Muscle of back (tissue), 11 donors: Measurements from ENCODE around the gene SMARCD3. TPM values are rescaled to one million over a fixed set of nuclear protein-coding genes. Genes with fewer than 3 reads are reported as not detected.

ENCODE experiments used
- DNase-seq, 3 donors: peaks; one replicate each; pipeline versions ENCODE4 v3.0.0 to v3.0.0-alpha.2; 2013
- polyA plus RNA-seq, 10 donors: library from polyadenylated mRNA; unstranded; fragments of 120-200 nt; gene quantifications; one replicate each; pipeline ENCODE4 v1.2.1, GENCODE V29; 2013; ENCODE audit not compliant: insufficient read length in 10 of 10

Gene SMARCD3
- polyA plus RNA-seq, 10 donors = 96.8 to 165 (median 135) TPM

DNA sequence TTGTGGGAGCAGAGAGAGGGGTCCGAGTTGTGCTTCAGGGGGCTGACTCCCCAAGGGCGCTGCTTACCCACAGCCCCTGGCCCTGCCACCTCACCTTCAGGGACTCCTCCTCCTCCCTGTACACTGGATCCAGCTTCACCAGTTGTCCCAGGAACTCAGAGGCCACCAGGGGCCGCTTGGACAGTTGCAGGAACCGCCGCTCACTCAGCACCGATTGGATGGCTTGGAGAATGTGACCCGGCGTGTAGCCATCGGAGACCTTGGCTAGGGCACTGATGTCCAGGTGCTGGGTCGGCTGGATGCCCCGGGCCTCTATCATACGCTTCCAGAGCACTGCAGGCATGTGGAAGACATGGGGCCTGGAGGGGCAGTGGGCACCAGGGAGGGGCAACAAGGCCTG lies 57.0 kb downstream of the SMARCD3 start:
- no peak for DNase-seq

DNA sequence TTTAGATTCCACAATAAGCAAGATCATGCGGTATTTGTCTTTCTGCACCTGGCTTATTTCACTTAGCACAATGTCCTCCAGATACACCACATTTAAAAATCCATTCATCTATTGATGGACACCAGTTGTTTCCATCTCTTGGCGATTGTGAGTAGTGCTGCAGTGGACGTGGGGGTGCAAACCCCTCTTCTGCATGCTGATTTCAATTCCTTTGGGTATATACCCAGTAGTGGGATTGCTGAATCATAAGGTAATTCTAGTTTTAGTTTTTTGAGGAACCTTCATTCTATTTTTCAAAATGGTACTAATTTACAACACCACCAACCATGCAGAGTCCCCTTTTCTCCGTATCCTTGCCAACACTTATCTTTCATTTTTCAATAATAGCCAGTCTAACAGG lies 59.5 kb downstream of the SMARCD3 start:
- DNase-seq = no peak

Other genes with a start within 250 kb of the SMARCD3 start
- gene ATG9B, start 224.2 kb downstream of the SMARCD3 start, polyA plus RNA-seq = 1 to 10 TPM in 6 of 10 donors, under 1 TPM in 4; 0.45 to 2.0 (median 1.1) TPM
- gene ABCB8, start 220.2 kb downstream of the SMARCD3 start, polyA plus RNA-seq = 10 to 100 TPM; 12.9 to 34.9 (median 17.6) TPM
- 1 to 10 TPM; 2.1 to 6.4 (median 4.3) TPM for gene ASIC3, start 200.2 kb downstream of the SMARCD3 start, polyA plus RNA-seq
- 10 to 100 TPM in 4 of 10 donors, 1 to 10 TPM in 6; 5.4 to 11.2 (median 9.4) TPM for gene CDK5, start 190.8 kb downstream of the SMARCD3 start, polyA plus RNA-seq
- gene SLC4A2, start 189.1 kb downstream of the SMARCD3 start, polyA plus RNA-seq = 10 to 100 TPM; 43.2 to 57.6 (median 53.7) TPM
- gene FASTK, start 167.9 kb downstream of the SMARCD3 start, polyA plus RNA-seq = 10 to 100 TPM; 45.2 to 83.3 (median 64.0) TPM
- 10 to 100 TPM; 25.3 to 43.1 (median 29.8) TPM for gene TMUB1, start 165.2 kb downstream of the SMARCD3 start, polyA plus RNA-seq
- gene AGAP3, start 162.2 kb downstream of the SMARCD3 start, polyA plus RNA-seq = 10 to 100 TPM; 53.5 to 84.1 (median 67.8) TPM
- gene GBX1, start 81.0 kb downstream of the SMARCD3 start, polyA plus RNA-seq = 1 to 10 TPM in 6 of 10 donors, under 1 TPM in 4; 0.66 to 3.3 (median 1.3) TPM
- 1 to 10 TPM; 1.0 to 4.5 (median 3.0) TPM for gene ASB10, start 61.4 kb downstream of the SMARCD3 start, polyA plus RNA-seq
- not detected for gene H2BK1, start 38.2 kb downstream of the SMARCD3 start, polyA plus RNA-seq
- 10 to 100 TPM; 13.2 to 23.8 (median 18.1) TPM for gene ABCF2, start 21.5 kb downstream of the SMARCD3 start, polyA plus RNA-seq
- 10 to 100 TPM; 16.6 to 29.8 (median 22.4) TPM for gene CHPF2, start 16.2 kb downstream of the SMARCD3 start, polyA plus RNA-seq
- gene NUB1, start 93.1 kb upstream of the SMARCD3 start, polyA plus RNA-seq = 10 to 100 TPM; 31.2 to 40.8 (median 35.3) TPM
- gene WDR86, start 161.3 kb upstream of the SMARCD3 start, polyA plus RNA-seq = 1 to 10 TPM; 1.7 to 7.5 (median 4.6) TPM
- gene CRYGN, start 191.4 kb upstream of the SMARCD3 start, polyA plus RNA-seq = under 1 TPM in 7 of 10 donors, not detected in 3; 0.09 to 0.41 (median 0.30) TPM